Endothelial cell of umbilical vein (primary cell): ENCODE results near the gene HPGD.

Source experiments
- EZH2 ChIP-seq: IDR thresholded peaks from 2 replicates; pipeline ENCODE4 v1.6.1; 2012; ENCODE audit warnings: borderline replicate concordance, low read depth, mild to moderate bottlenecking, moderate library complexity, low read length, inconsistent platforms; ENCODE audit not compliant: severe bottlenecking
- GATA2 ChIP-seq: IDR thresholded peaks from 2 replicates; pipeline ENCODE4 v1.7.0; 2011; ENCODE audit warnings: low read depth, mild to moderate bottlenecking, moderate library complexity, mixed read lengths, low read length; ENCODE audit not compliant: insufficient read length, insufficient read depth
- JUN ChIP-seq: IDR thresholded peaks from 2 replicates; pipeline ENCODE4 v1.6.1; 2011; ENCODE audit warnings: borderline replicate concordance, low read depth; ENCODE audit not compliant: insufficient read length, insufficient read depth
- POLR2A ChIP-seq: IDR thresholded peaks from 2 replicates; pipeline ENCODE4 v1.6.1; 2012; ENCODE audit warnings: low read depth, mild to moderate bottlenecking, control low read depth, low read length
- POLR2AphosphoS5 ChIP-seq: IDR thresholded peaks from 2 replicates; pipeline ENCODE4 v1.6.1; 2012; ENCODE audit warnings: low read depth, mild to moderate bottlenecking, control low read depth, low read length, moderate library complexity; ENCODE audit not compliant: insufficient read depth
- TF ChIP-seq, protein P1 (sequence below), 2 donors: IDR thresholded peaks; 1 replicate in 1 of 2; 2 replicates in 1 of 2; pipeline ENCODE4 v1.5.1; 2011; ENCODE audit warnings: low read length in 2 of 2, mild to moderate bottlenecking in 2 of 2, moderate library complexity in 2 of 2, control low read depth in 1 of 2, inconsistent platforms in 1 of 2, low read depth in 1 of 2; ENCODE audit not compliant: insufficient read depth in 1 of 2; ENCODE audit errors: extremely low read depth in 1 of 2
- TF ChIP-seq, protein P2 (sequence below): IDR thresholded peaks from 2 replicates; pipeline ENCODE4 v1.6.1; 2011; ENCODE audit not compliant: insufficient read depth, insufficient read length

DNA sequence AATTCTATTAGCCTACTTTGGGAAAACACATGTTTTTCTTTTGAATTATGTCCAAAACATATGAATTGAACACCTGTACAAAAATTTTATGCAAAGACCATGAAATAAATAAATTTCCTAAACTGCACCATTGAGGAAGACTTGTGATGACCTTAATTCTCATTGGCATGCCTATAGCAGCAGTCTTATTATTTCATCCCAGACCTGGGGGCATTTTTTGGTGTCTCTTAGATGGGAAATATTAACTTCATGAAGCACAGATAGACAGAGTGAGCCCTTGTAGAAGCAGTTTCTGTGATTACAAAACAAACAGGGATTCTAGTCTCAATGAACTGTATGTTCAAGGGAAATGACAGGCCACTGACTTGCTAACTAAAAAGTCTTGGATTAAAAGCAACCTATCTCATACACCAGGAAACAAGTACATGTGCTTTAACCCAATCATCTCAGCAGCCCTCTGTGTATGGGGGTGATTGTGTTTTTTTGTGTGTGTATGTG, 32.0 kb upstream of the HPGD start:
- TF ChIP-seq, protein P1, sequence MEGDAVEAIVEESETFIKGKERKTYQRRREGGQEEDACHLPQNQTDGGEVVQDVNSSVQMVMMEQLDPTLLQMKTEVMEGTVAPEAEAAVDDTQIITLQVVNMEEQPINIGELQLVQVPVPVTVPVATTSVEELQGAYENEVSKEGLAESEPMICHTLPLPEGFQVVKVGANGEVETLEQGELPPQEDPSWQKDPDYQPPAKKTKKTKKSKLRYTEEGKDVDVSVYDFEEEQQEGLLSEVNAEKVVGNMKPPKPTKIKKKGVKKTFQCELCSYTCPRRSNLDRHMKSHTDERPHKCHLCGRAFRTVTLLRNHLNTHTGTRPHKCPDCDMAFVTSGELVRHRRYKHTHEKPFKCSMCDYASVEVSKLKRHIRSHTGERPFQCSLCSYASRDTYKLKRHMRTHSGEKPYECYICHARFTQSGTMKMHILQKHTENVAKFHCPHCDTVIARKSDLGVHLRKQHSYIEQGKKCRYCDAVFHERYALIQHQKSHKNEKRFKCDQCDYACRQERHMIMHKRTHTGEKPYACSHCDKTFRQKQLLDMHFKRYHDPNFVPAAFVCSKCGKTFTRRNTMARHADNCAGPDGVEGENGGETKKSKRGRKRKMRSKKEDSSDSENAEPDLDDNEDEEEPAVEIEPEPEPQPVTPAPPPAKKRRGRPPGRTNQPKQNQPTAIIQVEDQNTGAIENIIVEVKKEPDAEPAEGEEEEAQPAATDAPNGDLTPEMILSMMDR (IDR thresholded peaks at IDR 0.05; ENCODE audit: extremely low read depth in 1 of 2, insufficient read depth in 1 of 2, low read depth in 1 of 2, low read length in 2 of 2): no peak
- TF ChIP-seq POLR2A (no peak), EZH2 (no peak), POLR2AphosphoS5 (no peak), GATA2 (no peak), JUN (no peak)
- TF ChIP-seq, protein P2, sequence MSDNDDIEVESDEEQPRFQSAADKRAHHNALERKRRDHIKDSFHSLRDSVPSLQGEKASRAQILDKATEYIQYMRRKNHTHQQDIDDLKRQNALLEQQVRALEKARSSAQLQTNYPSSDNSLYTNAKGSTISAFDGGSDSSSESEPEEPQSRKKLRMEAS: no peak
